ENCODE data around the gene IL31.

Gene IL31

DNA sequence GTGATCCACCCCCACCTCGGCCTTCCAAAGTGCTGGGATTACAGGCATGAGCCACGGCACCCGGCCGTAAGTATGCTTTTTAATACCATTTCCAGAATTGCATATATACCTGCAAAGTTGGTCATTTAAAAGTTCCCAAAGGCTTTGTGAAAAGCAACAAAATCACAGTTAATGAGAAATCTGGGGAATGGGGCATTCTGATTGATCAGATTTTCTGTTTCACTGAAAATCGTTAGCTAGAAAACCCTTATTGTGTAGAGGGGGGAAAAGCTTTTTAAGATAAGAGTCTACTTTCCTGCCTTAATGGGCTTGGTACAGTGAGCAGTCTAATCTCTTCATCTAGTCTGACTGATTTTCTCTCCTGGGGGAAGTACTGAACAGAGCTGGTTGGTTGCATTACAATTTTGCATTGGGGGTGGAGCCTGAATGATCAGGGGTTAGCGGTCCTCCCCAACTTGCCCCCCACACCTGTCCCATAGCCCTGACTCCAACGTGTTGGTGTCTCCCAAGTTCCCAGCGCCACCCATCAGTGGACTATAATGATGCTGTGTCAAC is 23.8 kb downstream of the IL31 start:
- TF ChIP-seq GATA2 (IDR thresholded peaks at IDR 0.05; ENCODE audit: low read depth, low read length) (peak; percentile 77), GATA3 (IDR thresholded peaks at IDR 0.05; ENCODE audit: low read depth, low read length) (no peak; the same call in 1 of the 2 replicates)

GRCh38 chr12:122148657-122149056 is 25.4 kb downstream of the IL31 start:
- no peak for TF ChIP-seq GATA3 (IDR thresholded peaks at IDR 0.05; ENCODE audit: low read depth, low read length)
- no peak for TF ChIP-seq GATA2 (IDR thresholded peaks at IDR 0.05; ENCODE audit: low read depth, low read length)

- no peak for TF ChIP-seq GATA2 (IDR thresholded peaks at IDR 0.05; ENCODE audit: low read depth, low read length)
- TF ChIP-seq GATA3 (IDR thresholded peaks at IDR 0.05; ENCODE audit: low read depth, low read length): no peak
Measured at GRCh38 chr12:122147514-122148290, 26.3 kb downstream of the IL31 start.

GRCh38 chr12:122145505-122146330 is 28.3 kb downstream of the IL31 start:
- TF ChIP-seq GATA3 (IDR thresholded peaks at IDR 0.05; ENCODE audit: low read depth, low read length) (no peak), GATA2 (IDR thresholded peaks at IDR 0.05; ENCODE audit: low read depth, low read length) (no peak)

DNA sequence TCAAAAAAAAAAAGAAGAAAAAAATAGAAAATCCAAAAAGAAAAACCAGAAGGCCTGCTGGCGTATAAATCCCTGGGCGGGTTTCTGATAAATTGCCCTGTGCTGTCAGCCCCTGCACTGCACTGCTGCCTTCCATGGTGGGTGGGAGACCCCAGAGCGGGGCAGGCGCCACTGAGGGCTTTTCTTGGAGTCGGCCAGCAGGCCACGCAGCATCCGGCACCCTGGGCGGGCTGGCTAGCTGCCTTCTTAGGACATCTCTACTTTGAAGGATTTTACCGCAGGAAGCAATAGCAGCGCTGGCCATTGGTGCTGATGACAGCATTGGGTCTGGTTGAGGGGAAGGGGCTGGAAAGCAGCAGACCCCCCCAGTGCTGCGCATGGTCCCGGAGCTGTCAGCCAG is 29.1 kb downstream of the IL31 start:
- no peak for TF ChIP-seq GATA2 (IDR thresholded peaks at IDR 0.05; ENCODE audit: low read depth, low read length)
- no peak for TF ChIP-seq GATA3 (IDR thresholded peaks at IDR 0.05; ENCODE audit: low read depth, low read length)

- TF ChIP-seq GATA2 (IDR thresholded peaks at IDR 0.05; ENCODE audit: low read depth, low read length): no peak
Measured at GRCh38 chr12:122142857-122143256, 31.2 kb downstream of the IL31 start.

DNA sequence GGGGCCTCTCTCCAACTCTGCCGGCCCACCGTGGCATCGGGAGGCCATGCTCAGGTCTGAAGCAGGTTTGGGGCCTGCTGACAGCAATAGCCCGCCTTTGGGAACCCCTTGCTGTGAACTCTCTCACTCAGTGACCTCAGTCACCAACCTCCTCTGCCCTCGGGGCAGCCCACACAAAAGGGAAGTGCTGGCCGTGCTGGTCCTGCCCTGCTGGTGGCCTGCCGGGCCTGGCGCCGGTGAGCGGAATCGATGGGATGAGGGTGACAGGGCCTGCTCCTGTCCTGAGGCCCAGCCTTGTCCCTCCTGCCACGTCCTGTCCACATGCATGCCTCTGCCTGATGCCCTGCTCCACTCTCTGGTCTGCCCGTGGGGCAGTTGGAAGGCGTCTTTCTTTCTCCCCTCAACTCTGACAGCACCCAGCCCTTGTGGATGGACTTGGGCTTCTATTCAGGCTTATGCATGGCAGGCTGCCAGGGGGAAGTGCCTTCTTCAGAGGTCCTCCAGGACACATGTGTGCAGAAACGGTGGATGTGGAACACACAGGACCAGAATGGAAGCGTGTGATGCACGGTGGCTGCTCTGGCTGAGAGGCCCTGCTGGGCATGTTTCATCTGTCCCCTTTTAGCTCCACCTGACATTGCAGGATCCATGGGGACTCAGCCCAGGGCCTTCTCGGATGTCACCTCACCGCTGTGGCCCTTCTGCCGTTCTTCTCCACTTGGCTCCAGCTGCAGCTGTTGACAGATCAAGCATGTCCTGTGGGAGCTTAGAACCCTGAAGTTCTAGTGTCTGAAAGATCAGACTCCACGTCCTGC is 31.9 kb downstream of the IL31 start:
- no peak for TF ChIP-seq GATA2 (IDR thresholded peaks at IDR 0.05; ENCODE audit: low read depth, low read length)
- TF ChIP-seq GATA3 (IDR thresholded peaks at IDR 0.05; ENCODE audit: low read depth, low read length): no peak

DNA sequence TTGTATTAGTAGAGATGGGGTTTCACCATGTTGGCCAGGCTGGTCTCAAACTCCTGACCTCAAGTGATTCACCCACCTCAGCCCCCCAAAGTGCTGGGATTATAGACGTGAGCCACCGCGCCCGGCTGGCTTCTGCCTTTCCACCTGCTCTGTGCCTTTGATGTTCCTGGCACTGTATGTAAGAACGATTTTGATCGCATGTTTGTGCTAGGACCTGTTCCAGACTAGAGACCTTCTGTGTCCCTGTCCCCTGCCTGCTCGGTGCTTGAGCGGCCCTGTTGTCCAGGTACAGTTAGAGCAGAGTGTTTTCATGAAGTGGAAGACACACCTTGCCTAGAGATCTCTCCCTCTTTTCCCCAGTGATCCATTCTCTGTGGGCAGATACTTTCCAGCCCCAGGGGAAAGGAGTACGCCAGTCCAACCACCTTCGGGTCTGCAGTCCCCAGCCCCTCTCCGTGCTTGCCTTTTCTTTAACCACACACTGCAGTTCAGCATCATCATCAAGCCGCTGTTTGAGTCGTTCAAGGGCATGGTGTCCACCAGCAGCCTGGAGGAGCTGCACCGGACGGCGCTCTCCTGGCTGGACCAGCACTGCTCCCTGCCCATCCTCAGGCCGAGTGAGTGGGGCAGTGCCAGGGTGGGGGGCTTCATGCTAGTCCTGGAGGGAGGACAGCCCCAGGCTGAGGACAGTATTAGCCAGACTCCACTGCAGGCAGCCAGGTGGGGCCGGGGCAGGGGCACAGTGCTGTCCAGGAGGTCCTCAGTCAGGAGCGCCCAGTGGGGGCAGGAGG is 33.4 kb downstream of the IL31 start:
- no peak for TF ChIP-seq GATA3 (IDR thresholded peaks at IDR 0.05; ENCODE audit: low read depth, low read length)
- no peak for TF ChIP-seq GATA2 (IDR thresholded peaks at IDR 0.05; ENCODE audit: low read depth, low read length)

DNA sequence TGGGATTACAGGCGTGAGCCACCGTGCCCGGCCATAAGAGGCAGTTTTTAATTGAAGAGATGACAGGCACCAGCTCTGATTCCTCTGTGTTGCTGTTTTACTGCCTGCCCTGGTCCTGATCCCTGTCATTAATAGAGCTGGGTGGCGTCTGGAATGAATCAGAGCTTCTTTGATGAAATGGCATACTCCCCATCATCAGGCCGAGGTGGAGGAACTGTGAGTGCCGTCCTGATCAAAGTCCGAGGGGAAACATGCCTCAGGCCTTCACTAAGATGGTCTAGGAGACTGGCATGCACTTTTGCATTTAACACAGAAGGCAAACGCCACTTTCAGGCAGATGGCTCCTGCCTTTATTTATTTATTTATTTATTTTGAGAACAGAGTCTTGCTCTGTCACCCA is 34.1 kb downstream of the IL31 start:
- TF ChIP-seq GATA2 (IDR thresholded peaks at IDR 0.05; ENCODE audit: low read depth, low read length): no peak

DNA sequence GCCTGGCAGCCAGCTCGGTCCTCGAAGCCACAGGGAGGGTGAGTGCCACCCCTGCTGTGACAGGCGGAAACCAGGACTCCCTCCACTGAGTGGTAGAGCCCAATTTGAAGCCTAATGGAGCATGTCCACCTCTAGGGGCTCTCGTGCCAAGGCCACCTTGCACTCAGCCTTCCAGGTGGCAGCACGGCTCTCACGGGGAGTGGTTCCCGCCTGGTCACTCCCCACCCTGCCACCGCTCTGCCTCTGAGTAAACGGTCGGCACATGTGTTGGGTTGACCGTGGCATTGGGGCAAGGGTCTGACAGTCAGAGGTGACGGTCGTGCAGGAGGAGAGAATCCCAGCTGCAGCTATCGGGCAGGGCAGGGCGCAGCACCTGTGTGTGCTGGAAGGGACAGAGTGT is 34.8 kb downstream of the IL31 start:
- TF ChIP-seq GATA3 (IDR thresholded peaks at IDR 0.05; ENCODE audit: low read depth, low read length) (no peak), GATA2 (IDR thresholded peaks at IDR 0.05; ENCODE audit: low read depth, low read length) (no peak)

DNA sequence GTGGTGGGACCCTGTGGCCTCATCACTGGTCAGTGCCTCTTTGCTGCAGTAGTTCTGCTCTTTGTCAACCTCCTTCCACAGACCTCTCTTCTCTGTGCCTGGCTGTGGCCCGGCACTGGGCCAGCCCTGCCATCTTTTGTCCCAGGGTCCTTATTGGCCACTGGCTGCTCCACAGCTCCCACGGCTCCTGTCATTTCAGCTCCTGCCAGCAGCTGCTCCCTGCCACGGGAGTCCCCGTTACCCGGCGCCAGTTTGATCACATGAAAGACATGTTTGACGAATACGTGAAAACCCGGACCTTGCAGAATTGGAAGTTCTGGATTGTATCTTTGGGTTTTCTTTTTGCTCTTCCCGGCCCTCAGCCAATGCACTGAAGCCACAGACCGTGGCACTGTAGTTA is 35.4 kb downstream of the IL31 start:
- TF ChIP-seq GATA3 (IDR thresholded peaks at IDR 0.05; ENCODE audit: low read depth, low read length) (no peak), GATA2 (IDR thresholded peaks at IDR 0.05; ENCODE audit: low read depth, low read length) (no peak)

DNA sequence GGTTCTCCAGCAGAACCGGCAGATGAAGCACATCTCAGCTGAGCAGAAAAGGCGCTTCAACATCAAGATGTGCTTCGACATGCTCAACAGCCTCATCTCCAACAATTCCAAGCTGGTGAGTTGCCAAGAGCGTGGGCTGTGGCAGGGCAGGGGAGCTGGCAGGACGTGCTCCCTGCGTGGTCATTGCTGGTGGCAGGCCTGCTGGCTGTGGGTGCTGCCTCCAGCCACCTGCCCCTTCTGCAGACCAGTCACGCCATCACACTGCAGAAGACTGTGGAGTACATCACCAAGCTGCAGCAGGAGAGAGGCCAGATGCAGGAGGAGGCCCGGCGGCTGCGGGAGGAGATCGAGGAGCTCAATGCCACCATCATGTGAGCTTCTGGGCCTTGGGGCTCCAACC is 35.8 kb downstream of the IL31 start:
- TF ChIP-seq GATA2 (IDR thresholded peaks at IDR 0.05; ENCODE audit: low read depth, low read length): no peak
- TF ChIP-seq GATA3 (IDR thresholded peaks at IDR 0.05; ENCODE audit: low read depth, low read length): no peak

GRCh38 chr12:122137681-122138080 is 36.3 kb downstream of the IL31 start:
- TF ChIP-seq GATA3 (IDR thresholded peaks at IDR 0.05; ENCODE audit: low read depth, low read length) (no peak), GATA2 (IDR thresholded peaks at IDR 0.05; ENCODE audit: low read depth, low read length) (no peak)
